WTC11 (cell line): ENCODE data around the gene DOK1. TPM values are rescaled to one million over a fixed set of nuclear protein-coding genes. Genes with fewer than 3 reads are reported as not detected.

Experiments used
- ATAC-seq: fragments of 200-7000 bp; cut with Tn5 transposase; 2 replicates; pipeline ENCODE4 v1.10.0; 2021; ENCODE audit warnings: mild to moderate bottlenecking, moderate library complexity
- CTCF ChIA-PET: fragments of 300-600 bp; sonication (Branson Sonifier 250); formaldehyde crosslinking; loops from one replicate; lab custom pipeline; 2021; ENCODE audit warnings: antibody characterized with exemption; lab: Charles Lee
- POLR2A ChIA-PET: fragments of 350-600 bp; sonication (Branson Sonifier 250); formaldehyde crosslinking; loops from one replicate; lab custom pipeline; 2021; ENCODE audit warnings: antibody characterized with exemption; lab: Charles Lee
- DNase-seq: peaks from one replicate; pipeline ENCODE4 v3.0.0; 2021; ENCODE audit warnings: low spot score
- H3K27ac Mint-ChIP-seq: 2 replicates; pipeline ENCODE4 v1.8.0; 2021; ENCODE audit warnings: mixed read lengths
- H3K27me3 Mint-ChIP-seq: 2 replicates; pipeline ENCODE4 v1.8.0; 2021; ENCODE audit warnings: low read depth, mild to moderate bottlenecking, moderate library complexity, mixed read lengths
- H3K36me3 Mint-ChIP-seq: 2 replicates; pipeline ENCODE4 v1.8.0; 2021; ENCODE audit warnings: mixed read lengths
- H3K4me1 Mint-ChIP-seq: 2 replicates; pipeline ENCODE4 v1.8.0; 2022; ENCODE audit warnings: mixed read lengths
- H3K4me3 Mint-ChIP-seq: 2 replicates; pipeline ENCODE4 v1.8.0; 2021; ENCODE audit warnings: mild to moderate bottlenecking, moderate library complexity, mixed read lengths
- H3K9me3 Mint-ChIP-seq: 2 replicates; pipeline ENCODE4 v1.8.0; 2021; ENCODE audit warnings: mixed read lengths
- CREM ChIP-seq: sonication (generic); formaldehyde crosslinking; IDR thresholded peaks from 2 replicates; pipeline ENCODE4 v1.8.1; 2022; ENCODE audit warnings: mild to moderate bottlenecking, missing genetic modification reagents, moderate library complexity
- CTCF ChIP-seq: fragments of 200-600 bp; IDR thresholded peaks from 2 replicates; pipeline ENCODE4 v1.8.0; 2022; ENCODE audit warnings: antibody characterized with exemption
- ELF4 ChIP-seq: sonication (generic); formaldehyde crosslinking; IDR thresholded peaks from 2 replicates; pipeline ENCODE4 v1.8.1; 2022; ENCODE audit warnings: low read depth, mild to moderate bottlenecking, moderate library complexity, missing genetic modification reagents
- ERG ChIP-seq: fragments of 250-450 bp; sonication (Bioruptor Pico); IDR thresholded peaks from 2 replicates; pipeline ENCODE4 v1.8.0; 2021; ENCODE audit warnings: mild to moderate bottlenecking
- ESRRA ChIP-seq: sonication (generic); formaldehyde crosslinking; IDR thresholded peaks from 2 replicates; pipeline ENCODE4 v1.8.1; 2022; ENCODE audit warnings: mild to moderate bottlenecking, missing genetic modification reagents, borderline replicate concordance
- ETV6 ChIP-seq: sonication (generic); formaldehyde crosslinking; IDR thresholded peaks from 2 replicates; pipeline ENCODE4 v1.8.1; 2022; ENCODE audit warnings: mild to moderate bottlenecking, missing genetic modification reagents
- GRHL2 ChIP-seq: fragments of 250-450 bp; sonication (Bioruptor Pico); IDR thresholded peaks from 2 replicates; pipeline ENCODE4 v1.8.0; 2022; ENCODE audit warnings: mild to moderate bottlenecking, moderate library complexity; ENCODE audit not compliant: insufficient replicate concordance, severe bottlenecking
- HMGA2 ChIP-seq: fragments of 250-450 bp; sonication (Bioruptor Pico); IDR thresholded peaks from 2 replicates; pipeline ENCODE4 v1.4.0; 2021; ENCODE audit warnings: mild to moderate bottlenecking, moderate library complexity
- HMGXB4 ChIP-seq: sonication (generic); formaldehyde crosslinking; IDR thresholded peaks from 2 replicates; pipeline ENCODE4 v1.8.1; 2023; ENCODE audit warnings: mild to moderate bottlenecking, moderate library complexity, missing genetic modification reagents
- MYBL2 ChIP-seq: sonication (generic); formaldehyde crosslinking; IDR thresholded peaks from 2 replicates; pipeline ENCODE4 v1.8.1; 2023; ENCODE audit warnings: mild to moderate bottlenecking, moderate library complexity, missing genetic modification reagents
- NFATC4 ChIP-seq: fragments of 250-450 bp; sonication (Bioruptor Pico); IDR thresholded peaks from 2 replicates; pipeline ENCODE4 v1.9.0; 2021; ENCODE audit warnings: mild to moderate bottlenecking
- NR3C1 ChIP-seq: sonication (generic); formaldehyde crosslinking; conservative IDR thresholded peaks from 2 replicates; pipeline ENCODE4 v1.8.1; 2023; ENCODE audit warnings: low read depth, mild to moderate bottlenecking, missing genetic modification reagents
- PREB ChIP-seq: sonication (generic); formaldehyde crosslinking; IDR thresholded peaks from 2 replicates; pipeline ENCODE4 v1.8.1; 2022; ENCODE audit warnings: mild to moderate bottlenecking, missing genetic modification reagents, moderate library complexity, borderline replicate concordance
- SMAD3 ChIP-seq: sonication (generic); formaldehyde crosslinking; IDR thresholded peaks from 2 replicates; pipeline ENCODE4 v1.8.0; 2022; ENCODE audit warnings: missing genetic modification reagents, mild to moderate bottlenecking, borderline replicate concordance
- SOX15 ChIP-seq: fragments of 250-450 bp; sonication (Bioruptor Pico); IDR thresholded peaks from 2 replicates; pipeline ENCODE4 v1.9.0; 2021; ENCODE audit warnings: mild to moderate bottlenecking
- USF2 ChIP-seq: sonication (generic); formaldehyde crosslinking; IDR thresholded peaks from 2 replicates; pipeline ENCODE4 v1.8.1; 2023; ENCODE audit warnings: mild to moderate bottlenecking, missing genetic modification reagents, moderate library complexity
- ZBTB21 ChIP-seq: sonication (generic); formaldehyde crosslinking; IDR thresholded peaks from 2 replicates; pipeline ENCODE4 v1.8.1; 2023; ENCODE audit warnings: mild to moderate bottlenecking, missing genetic modification reagents, borderline replicate concordance
- ZNF219 ChIP-seq: sonication (generic); formaldehyde crosslinking; IDR thresholded peaks from 2 replicates; pipeline ENCODE4 v1.8.0; 2023; ENCODE audit warnings: missing genetic modification reagents, mild to moderate bottlenecking, borderline replicate concordance
- ZNF263 ChIP-seq: sonication (generic); formaldehyde crosslinking; IDR thresholded peaks from 2 replicates; pipeline ENCODE4 v1.8.1; 2022; ENCODE audit warnings: low read depth, mild to moderate bottlenecking, moderate library complexity, missing genetic modification reagents
- ZNF317 ChIP-seq: sonication (generic); formaldehyde crosslinking; IDR thresholded peaks from 2 replicates; pipeline ENCODE4 v1.8.1; 2023; ENCODE audit warnings: low read depth, mild to moderate bottlenecking, moderate library complexity, missing genetic modification reagents, borderline replicate concordance
- total RNA-seq: library from RNA; stranded (reverse); gene quantifications from 3 replicates; pipeline ENCODE4 v1.2.3, GENCODE V29; 2021

Gene DOK1
- total RNA-seq, 1 experiment from 2014 or later: 15.9 TPM

GRCh38 chr2:74582184-74582583 is 27.7 kb downstream of the DOK1 start:
- Mint-ChIP-seq H3K27me3 (peaks cover 5% of the 10 kb centered on the region), H3K9me3 (no peaks in the 10 kb centered on the region), H3K4me1 (peaks cover 11% of the 10 kb centered on the region), H3K27ac (no peak overlapping the region), H3K36me3 (no peaks in the 10 kb centered on the region), H3K4me3 (no peak overlapping the region)
- ATAC-seq: no peak
- no peak for DNase-seq
- CTCF ChIA-PET: no interaction called here
- POLR2A ChIA-PET: no interaction called here
- TF ChIP-seq SMAD3 (CRISPR knock-in tag): no peak
- TF ChIP-seq NR3C1 (CRISPR knock-in tag): no peak
- TF ChIP-seq ELF4 (CRISPR knock-in tag): no peak
- no peak for TF ChIP-seq SOX15 (CRISPR knock-in tag)
- no peak for TF ChIP-seq ZNF219 (CRISPR knock-in tag)
- no peak for TF ChIP-seq ERG (CRISPR knock-in tag)
- no peak for TF ChIP-seq CREM
- no peak for TF ChIP-seq ETV6
- TF ChIP-seq ZNF263 (CRISPR knock-in tag): no peak
- no peak for TF ChIP-seq NFATC4 (CRISPR knock-in tag)
- TF ChIP-seq CTCF: no peak

GRCh38 chr2:74583504-74583903 is 29.0 kb downstream of the DOK1 start:
- CTCF ChIA-PET: interaction anchor here (0.6 to 1.3 kb wide), 4 partner anchors 11 to 101 kb away, joined by 4 to 7 read pairs (median 6); partner anchors contain the start of genes CCDC142 and TTC31
- Mint-ChIP-seq H3K36me3 (no peaks in the 10 kb centered on the region), H3K4me3 (no peak overlapping the region), H3K27ac (no peak overlapping the region), H3K9me3 (no peaks in the 10 kb centered on the region), H3K27me3 (peaks cover 5% of the 10 kb centered on the region), H3K4me1 (peaks cover 11% of the 10 kb centered on the region)
- POLR2A ChIA-PET: interaction anchor here (0.7 kb wide), 1 partner anchor 1407 kb away, joined by 5 read pairs; no protein-coding TSS in a partner anchor
- TF ChIP-seq HMGXB4 (CRISPR knock-in tag) (no peak), GRHL2 (CRISPR knock-in tag) (no peak), ZBTB21 (no peak), ESRRA (CRISPR knock-in tag) (no peak), USF2 (no peak), ZNF317 (CRISPR knock-in tag) (no peak), PREB (CRISPR knock-in tag) (no peak), MYBL2 (no peak), HMGA2 (CRISPR knock-in tag) (no peak)
- DNase-seq: no peak
- no peak for ATAC-seq
